Vagina (tissue), 2 donors: ENCODE data around the gene TRMT44.

Experiments used
- CTCF ChIP-seq, 3 experiments: fragments of 450-650 bp in 2 of 3; fragments of 200-600 bp in 1 of 3; sonication (generic) in 1 of 3; IDR thresholded peaks; one replicate each; pipeline ENCODE4 v1.5.1; 2017 to 2019; ENCODE audit warnings: antibody characterized with exemption in 3 of 3, mild to moderate bottlenecking in 2 of 3, moderate library complexity in 2 of 3
- POLR2A ChIP-seq, 2 donors: fragments of 450-650 bp; IDR thresholded peaks; one replicate each; pipeline ENCODE4 v1.6.1; 2017; ENCODE audit warnings: antibody characterized with exemption in 2 of 2, mild to moderate bottlenecking in 2 of 2, moderate library complexity in 2 of 2
- POLR2AphosphoS5 ChIP-seq, 2 donors: sonication (generic); formaldehyde crosslinking; IDR thresholded peaks; one replicate each; pipeline ENCODE4 v1.9.0; 2017; ENCODE audit warnings: antibody characterized with exemption in 2 of 2, mild to moderate bottlenecking in 2 of 2, low read depth in 1 of 2; ENCODE audit not compliant: insufficient read depth in 1 of 2

DNA sequence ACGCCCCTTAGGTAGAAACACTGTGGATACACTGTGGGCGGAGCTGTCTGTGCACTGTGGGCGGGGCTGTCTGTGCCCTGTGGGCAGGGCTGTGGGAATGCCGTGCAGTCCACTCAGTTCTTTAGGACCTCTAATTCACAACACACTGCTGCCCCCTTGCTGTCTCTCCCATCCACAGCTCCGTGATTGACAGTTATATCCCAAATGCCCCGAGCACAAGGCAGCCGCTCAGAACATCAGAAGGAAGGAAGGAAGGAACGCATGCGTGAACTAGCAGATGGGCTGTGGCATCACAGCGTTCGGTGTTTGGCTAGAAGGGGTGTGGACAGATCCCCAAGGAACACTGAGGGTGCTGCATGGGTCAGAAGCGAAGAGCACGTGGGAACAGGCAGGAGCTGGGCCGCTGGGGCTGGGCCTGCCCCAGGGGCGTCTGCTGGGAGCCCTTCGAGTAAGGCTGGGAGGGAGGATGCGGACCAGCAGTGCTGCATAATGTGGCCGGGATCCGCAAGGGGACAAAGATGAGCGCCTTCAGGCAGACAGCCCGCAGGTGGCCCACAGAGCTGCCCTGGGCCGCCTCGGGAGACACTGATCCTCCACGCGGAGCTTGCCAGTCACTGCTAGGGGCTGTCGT lies 29.8 kb upstream of the TRMT44 start:
- no peak for TF ChIP-seq CTCF (IDR thresholded peaks at IDR 0.05)
- no peak for TF ChIP-seq POLR2A (IDR thresholded peaks at IDR 0.05)
- no peak for TF ChIP-seq POLR2AphosphoS5 (IDR thresholded peaks at IDR 0.05; ENCODE audit: insufficient read depth in 1 of 2, low read depth in 1 of 2)
